ENCODE results near the gene NACC1.

DNA sequence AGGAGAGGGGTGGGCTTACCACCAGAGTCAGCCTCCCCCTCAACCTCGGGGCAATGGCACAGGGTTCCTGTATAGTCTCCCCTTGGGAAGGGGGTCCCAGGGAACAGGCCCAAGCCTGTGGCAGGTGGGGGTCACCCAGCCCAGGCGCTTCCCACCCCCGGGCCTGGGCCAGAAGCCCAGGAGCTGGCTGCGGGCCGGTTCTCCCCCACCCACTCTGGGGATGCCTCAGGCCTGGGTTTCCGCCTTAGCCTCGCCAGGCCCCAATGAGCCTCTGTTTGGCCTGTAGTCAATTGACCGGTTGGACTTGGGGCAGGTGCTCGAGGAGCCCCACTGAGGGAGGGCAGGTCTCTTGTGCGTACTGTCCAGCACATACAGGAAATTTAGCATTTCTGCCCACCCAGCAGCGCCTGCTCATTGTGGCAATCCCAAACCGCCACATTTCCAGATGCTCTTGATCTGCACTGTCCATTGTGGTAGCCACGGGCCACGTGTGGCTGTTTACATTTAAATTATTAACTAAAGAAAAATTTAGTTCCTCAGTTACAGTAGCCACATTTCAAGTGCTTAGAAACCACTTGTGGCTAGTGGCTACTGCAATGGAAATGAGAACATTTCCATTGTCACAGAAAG is 25.3 kb upstream of the NACC1 start:
- TF ChIP-seq POLR2A (IDR thresholded peaks at IDR 0.05) (no peak), CTCF (IDR thresholded peaks at IDR 0.05) (no peak)

Data from ovary (tissue), 3 donors.